Measurements from ENCODE around the gene CCDC3.
"Not testable (repeated sequence)": the region's sequence is repeated elsewhere in the genome, so short reads cannot be mapped to it uniquely, and the experiment has no call there.

The CCDC3 gene

DNA sequence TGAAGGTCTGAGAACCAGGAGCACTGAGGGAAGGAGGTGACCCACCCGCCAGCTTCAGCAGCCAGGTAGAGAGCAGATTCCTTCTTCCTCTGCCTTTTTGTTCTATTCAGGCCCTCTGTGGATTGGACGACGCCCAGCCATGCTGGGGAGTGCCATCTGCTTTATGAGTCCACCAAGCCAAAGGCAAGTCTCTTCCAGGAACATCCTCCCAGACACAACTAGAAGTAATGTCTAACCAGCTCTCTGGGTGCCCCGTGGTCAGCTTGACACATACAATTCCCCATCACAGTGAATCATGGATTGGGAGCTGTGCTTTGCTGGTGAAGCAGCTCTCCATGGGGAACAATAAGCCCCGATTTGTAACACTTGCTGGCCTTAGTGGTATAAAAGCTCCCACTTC is 125.2 kb downstream of the CCDC3 start:
- DNase-seq = no peak

DNA sequence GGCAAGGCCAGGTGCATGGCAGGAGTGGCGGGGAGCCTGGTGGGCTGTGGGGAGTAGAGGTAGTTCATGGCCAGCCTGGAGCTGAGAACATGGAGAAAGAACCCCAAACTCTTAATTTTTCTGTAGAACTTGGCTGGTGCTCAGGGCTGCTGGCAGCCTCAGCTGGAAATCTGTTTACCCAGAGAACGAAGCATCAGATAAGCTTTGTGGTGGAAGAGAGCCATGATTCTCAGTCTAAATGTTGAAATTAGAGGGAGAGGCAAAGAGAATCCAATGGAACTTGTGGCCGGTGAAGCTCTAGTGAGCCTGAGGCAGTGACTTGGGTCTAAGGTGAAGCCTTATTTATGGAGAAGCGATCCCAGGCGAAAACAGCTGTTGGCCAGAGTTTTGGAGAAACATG is 126.4 kb downstream of the CCDC3 start:
- DNase-seq = no peak

DNA sequence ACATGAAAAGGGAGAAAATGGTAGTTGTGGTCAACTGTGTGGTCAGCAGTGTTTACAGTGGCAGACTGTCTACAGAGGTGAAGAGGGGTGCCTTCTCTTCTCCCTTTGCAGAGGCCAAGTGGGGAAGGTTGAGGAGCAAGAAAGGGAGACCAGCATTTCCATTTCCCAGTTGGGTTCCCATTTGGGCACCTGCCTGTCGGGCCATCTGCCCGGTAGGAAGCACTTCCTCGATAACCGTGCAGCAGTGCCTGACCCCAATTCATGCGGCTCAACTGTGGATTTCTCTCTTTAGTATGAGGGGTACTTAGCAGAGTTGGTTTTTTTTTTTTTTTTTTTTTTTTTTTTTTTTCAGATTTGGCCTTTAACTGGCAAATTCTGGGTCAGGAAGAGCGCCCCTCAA is 127.0 kb downstream of the CCDC3 start:
- DNase-seq = no peak

DNA sequence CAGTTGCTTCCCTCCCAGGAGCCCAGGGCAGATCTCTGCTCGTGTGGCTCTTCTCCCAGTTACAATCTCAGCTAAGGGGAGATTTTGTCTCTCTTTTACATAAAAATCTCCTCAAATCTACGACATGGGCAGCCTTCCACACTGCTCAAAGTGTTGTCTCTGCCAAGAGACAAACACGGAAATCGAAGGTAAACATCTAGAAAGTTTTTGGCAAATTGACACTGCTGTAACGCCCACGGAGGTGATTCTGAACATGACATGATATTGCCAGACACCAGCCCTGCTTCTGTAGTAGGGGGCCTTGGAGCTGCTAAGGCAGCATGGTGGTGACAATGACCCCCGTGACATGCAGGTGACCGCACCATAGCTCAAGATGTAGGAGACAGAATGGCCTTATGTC is 128.3 kb downstream of the CCDC3 start:
- DNase-seq = no peak

DNA sequence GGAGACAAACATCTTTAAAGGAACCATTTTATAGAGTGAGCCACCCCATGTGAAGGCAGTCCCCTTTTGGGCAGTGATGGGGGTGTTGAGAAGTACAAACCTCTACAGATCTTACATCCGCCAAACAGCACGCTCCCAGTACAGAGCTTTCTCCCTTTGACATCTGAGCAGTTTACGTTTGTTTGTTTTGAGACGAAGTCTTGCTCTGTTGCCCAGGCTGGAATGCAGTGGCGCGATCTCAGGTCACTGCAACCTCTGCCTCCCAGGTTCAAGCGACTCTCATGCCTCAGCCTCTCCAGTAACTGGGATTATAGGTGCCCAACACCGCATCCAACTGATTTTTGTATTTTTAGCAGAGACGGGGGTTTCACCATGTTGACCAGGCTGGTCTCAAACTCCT is 128.9 kb downstream of the CCDC3 start:
- DNase-seq = no peak

DNA sequence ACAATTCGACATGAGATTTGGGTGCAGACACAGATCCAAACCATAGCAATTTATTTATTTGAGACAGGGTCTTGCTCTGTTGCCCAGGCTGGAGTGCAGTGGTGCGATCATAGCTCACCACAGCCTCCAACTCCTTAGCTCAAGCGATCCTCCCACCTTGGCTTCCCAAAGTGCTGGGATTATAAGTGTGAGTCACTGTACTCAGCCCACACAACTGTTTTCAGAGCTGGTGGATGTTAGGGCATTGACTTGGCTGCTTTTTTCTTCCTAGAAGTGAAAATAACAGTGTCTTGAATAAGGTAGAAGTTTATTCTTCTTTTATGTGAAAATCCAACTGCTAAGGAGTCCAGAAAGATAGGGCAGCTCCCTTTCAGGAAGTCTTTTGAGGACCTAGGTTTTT is 132.1 kb downstream of the CCDC3 start:
- DNase-seq = no peak

DNA sequence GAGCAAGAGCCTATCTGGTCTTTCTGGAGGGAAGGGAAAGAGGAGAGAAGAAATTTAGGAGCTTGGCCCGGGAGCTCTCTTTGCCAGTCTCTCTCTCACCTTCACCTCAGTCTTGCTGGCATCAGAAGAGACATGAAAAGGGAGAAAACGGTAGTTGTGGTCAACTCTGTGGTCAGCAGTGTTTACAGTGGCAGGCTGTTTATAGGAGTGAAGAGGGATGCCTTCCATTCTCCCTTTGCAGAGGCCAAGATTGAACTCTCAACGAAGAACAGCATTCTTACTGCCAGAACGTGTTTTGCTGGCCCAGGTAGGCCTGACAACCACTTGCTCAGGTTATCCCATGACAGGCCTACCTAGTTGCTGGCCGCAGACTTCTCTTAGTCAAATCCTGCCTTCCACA is 133.3 kb downstream of the CCDC3 start:
- DNase-seq = no peak

DNA sequence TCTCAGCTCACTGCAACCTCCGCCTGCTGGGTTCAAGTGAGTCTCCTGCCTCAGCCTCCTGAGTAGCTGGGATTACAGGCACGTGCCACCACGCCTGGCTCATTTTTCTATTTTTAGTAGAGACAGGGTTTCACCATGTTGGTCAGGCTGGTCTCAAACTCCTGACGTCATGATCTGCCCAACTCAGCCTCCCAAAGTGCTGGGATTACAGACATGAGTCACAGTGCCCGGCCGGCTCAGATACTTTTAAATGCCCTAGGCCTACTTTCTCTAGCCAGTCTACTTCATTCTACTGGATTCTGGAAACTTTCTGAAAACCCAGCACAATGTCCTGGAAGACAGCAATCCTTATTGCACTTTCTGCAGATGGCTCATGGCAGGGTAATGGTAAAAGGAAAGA is 136.0 kb downstream of the CCDC3 start:
- not testable (repeated sequence) for DNase-seq

DNA sequence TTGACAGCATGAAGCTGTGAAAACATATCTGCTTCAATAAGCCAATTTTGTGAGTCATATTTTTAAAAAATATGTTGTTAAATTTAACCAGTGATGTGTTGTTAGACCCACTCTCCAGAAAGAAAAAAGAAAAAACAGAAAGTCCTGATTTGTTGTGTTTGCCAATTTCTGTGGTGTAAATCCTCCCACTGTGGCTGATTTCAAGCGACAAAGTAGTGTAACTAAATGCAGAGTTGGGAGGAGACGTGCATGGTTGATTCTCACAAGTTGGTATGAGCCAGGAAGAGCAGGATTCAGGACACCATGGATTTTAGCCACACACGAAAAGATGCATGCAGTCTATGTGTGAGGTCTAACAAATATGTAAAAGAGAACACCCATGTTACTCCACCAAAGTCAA is 139.1 kb downstream of the CCDC3 start:
- no peak for DNase-seq

DNA sequence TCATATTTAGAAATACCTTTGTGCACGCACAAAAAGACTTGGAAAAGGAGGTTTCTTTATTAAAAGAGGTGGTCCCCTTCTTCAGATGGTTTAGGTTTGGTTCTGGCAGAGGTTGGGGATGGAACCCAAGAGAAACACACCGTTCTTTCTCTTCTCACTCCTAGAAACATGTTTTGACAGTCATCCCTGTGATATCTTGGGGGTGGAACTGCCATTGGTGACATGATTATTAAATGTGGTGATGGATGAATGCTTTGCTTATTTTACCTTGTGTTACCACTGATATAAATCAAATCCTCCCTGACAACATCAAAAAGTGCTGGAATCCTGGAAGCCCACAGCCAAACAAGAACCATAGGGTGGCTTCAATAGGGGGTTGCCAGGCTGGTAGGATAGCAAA is 146.5 kb downstream of the CCDC3 start:
- DNase-seq = no peak

DNA sequence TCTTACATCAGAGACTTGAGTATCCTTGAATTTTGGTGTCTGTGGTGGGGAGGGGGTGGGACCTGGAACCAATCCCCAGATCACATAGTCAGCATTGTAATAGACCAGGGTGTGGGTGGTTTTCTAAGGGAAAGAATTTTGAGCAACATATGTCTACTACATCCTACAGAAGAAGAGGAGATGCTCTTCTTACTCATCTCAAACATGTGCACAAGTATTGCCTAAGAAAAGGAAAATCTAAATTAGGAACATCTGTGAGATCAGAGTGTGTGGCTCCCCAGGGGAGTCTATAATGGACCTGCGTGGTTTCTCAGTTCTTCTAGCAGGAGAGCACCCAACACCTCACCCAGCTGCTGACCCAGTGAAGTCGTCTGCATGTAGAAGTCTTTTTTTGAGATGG is 148.8 kb downstream of the CCDC3 start:
- DNase-seq = no peak

DNA sequence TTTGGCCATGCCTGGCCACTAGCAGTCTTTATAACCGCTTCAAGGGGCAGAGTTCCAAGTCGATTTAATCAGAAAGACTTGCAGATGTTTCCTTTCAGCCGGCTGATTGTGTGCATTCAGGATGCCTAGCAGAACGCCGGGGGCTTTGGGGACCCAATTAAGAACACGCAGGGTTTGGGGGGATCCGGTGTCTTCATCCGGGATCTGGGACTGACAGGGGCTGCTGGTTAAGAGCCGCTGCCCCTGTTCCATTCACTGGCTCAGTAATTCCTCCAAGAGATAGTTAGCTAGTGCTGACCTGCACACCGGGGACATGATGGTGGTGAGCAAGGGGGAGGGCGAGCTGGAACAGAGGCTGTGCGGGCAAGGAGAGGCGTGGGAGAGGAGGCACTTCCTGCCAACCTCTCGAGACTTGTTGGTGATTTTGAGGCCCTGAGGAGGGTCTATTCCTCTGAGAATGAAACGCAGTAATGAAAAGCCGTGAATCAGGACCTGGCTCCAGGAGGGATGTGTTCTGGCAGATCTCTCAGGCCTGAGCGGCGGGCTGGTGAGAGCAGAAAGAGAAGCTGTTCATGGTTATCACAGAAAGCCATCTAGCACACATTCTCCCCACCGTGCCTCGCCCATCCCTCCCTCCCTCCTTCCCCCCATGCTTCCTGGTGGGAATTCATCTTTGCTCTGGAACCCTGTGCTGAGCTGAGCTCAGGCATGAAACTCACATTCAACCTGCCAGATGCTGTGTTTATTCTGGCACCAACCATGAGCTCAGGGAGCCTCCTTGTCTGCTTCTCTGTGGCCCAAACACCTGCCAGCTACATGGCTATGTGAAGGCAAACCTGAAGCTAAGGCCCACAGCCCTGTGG is 152.0 kb downstream of the CCDC3 start:
- DNase-seq = no peak

DNA sequence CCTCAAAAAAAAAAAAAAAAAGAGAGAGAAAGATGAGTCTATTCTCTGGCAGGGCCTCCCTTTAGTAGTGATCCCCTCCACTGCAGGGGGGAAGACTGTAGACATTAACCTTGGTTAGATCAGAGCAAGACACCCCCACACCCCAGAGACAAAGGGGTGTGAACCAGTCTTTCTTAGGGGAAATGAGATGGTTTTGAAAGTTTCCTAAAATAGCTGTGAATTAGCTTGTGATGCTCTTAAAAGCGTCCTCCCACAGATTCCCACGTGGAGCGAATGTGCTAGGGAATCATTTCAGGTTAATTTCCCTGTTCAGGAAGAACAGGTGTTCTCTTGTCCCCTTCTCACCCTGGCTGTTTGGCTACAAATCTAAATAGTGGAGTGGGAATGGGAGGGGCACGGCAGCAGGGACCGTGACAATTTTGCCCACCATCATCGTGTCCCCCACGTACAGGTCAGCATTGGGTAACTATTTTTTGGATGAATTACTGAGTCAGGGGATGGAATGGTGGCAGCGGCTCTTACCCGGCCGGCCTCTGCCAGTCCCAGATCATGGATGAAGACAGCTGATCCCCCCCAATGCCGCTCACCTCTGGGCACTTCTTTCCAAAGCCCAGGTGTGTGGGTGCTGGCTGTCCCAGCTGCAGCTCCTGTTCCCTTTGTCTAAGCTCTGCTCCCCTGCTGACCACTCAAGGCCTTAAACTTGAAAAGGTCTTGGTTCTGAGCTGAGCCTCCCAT is 152.9 kb downstream of the CCDC3 start:
- no peak for DNase-seq

DNA sequence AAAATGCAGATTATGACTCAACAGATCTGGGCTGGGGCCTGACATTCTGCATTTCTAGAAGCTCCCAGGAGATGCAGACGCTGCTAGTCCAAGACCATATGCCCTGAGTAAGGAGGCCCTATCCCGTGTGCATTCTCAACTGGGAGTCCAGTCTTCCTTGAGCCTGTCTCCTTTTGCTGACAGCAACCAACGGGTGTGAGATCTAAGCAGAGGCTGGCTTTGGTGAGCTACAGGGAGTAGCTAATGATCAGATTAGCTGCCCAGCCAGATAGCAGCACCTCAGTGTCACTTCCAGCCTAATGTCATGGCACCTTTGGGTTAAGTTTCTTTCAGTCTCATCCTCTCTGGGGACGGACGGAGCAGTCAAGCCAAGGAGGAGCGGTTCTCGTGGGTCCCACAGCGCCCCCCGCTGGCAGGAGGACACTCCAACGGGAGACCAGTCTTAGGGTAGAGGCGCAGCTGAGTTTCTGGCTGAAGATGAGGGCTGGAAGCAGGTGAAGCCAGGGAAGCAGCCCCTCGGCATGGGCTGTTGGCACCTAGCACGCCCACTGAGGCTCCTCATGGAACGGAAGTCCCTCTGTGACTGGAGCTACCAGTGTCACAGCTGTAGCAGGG is 154.0 kb downstream of the CCDC3 start:
- peak; percentile 76 for DNase-seq

DNA sequence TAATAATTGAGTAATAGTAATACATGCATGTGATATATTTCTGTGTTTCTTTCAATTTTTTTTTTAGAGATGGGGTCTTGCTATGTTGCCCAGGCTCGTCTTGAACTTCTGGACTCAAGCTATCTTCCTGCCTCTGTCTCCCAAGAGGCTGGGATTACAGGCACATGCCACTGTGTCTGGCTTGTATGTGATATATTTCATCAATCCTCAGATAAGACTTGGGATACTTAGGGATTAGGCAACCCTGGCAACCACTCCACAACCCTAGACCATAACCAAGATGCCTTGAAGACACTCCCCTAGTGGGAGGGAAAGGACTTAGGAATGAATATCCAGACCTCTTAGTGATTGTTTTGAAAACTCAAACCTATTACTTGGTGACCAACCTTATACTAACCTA is 154.8 kb downstream of the CCDC3 start:
- DNase-seq = no peak
